Karpas-422 (cell line): ENCODE results near the gene CLIC5. TPM values are rescaled to one million over a fixed set of nuclear protein-coding genes. Genes with fewer than 3 reads are reported as not detected.

ENCODE experiments used
- DNase-seq: peaks from one replicate; pipeline ENCODE4 v3.0.0-alpha.2; 2015
- H2AFZ ChIP-seq: fragments of 200-600 bp; sonication (generic); 2 replicates; pipeline ENCODE4 v1.6.1; 2014; ENCODE audit warnings: antibody characterized with exemption, low read length, mixed read lengths
- H3K27ac ChIP-seq: fragments of 200-600 bp; sonication (generic); 2 replicates; pipeline ENCODE4 v1.5.1; 2014; ENCODE audit warnings: mild to moderate bottlenecking, low read length, moderate library complexity
- H3K27me3 ChIP-seq: fragments of 200-600 bp; sonication (generic); 2 replicates; pipeline ENCODE4 v1.6.1; 2014; ENCODE audit warnings: low read length, mixed read lengths
- H3K36me3 ChIP-seq: fragments of 200-600 bp; sonication (generic); 2 replicates; pipeline ENCODE4 v1.6.1; 2014; ENCODE audit warnings: low read length, mixed read lengths; ENCODE audit not compliant: insufficient read depth
- H3K4me1 ChIP-seq: fragments of 200-600 bp; sonication (generic); 2 replicates; pipeline ENCODE4 v1.6.1; 2014; ENCODE audit warnings: mild to moderate bottlenecking, low read length, mixed read lengths
- H3K4me2 ChIP-seq: fragments of 200-600 bp; sonication (generic); 2 replicates; pipeline ENCODE4 v1.6.1; 2014; ENCODE audit warnings: low read length, low read depth, mild to moderate bottlenecking; ENCODE audit not compliant: poor library complexity, severe bottlenecking
- H3K4me3 ChIP-seq: fragments of 200-600 bp; sonication (generic); 2 replicates; pipeline ENCODE4 v1.5.1; 2014; ENCODE audit warnings: mild to moderate bottlenecking, antibody characterized with exemption, low read length, mixed read lengths
- H3K79me2 ChIP-seq: fragments of 200-600 bp; sonication (generic); 2 replicates; pipeline ENCODE4 v1.6.1; 2014; ENCODE audit warnings: mild to moderate bottlenecking, low read length, mixed read lengths
- H3K9ac ChIP-seq: fragments of 200-600 bp; sonication (generic); 2 replicates; pipeline ENCODE4 v1.6.0; 2014; ENCODE audit warnings: low read length
- H3K9me2 ChIP-seq: fragments of 200-600 bp; sonication (generic), shearing (Covaris generic); replicated peaks from 2 replicates; pipeline ENCODE4 v1.6.0; 2014; ENCODE audit warnings: mild to moderate bottlenecking, low read length, moderate library complexity; ENCODE audit not compliant: insufficient read depth
- H3K9me3 ChIP-seq: fragments of 300-700, 200-600 bp; sonication (generic); 2 replicates; pipeline ENCODE4 v1.6.1; 2014; ENCODE audit warnings: low read length, mixed read lengths
- H4K20me1 ChIP-seq: fragments of 200-600 bp; sonication (generic); 2 replicates; pipeline ENCODE4 v1.6.1; 2014; ENCODE audit warnings: mild to moderate bottlenecking, antibody characterized with exemption, low read length, low read depth; ENCODE audit not compliant: insufficient read depth
- total RNA-seq: library from RNA; depleted of rRNA; stranded (reverse); fragments of >200 nt; shearing (Covaris generic); gene quantifications from 2 replicates; pipeline ENCODE4 v1.2.3, GENCODE V29; 2014; ENCODE audit warnings: low replicate concordance

The CLIC5 gene
- total RNA-seq, 1 experiment from 2014 or later = not detected

- no peak overlapping the region for H3K4me3 ChIP-seq
- DNase-seq = no peak
Observed at GRCh38 chr6:46000905-46001304, 14.8 kb downstream of the CLIC5 start.

GRCh38 chr6:45998524-45998923 lies 17.1 kb downstream of the CLIC5 start:
- Histone ChIP-seq H3K4me2 (no peak overlapping the region), H3K9ac (no peak overlapping the region), H3K27ac (no peak overlapping the region), H3K36me3 (no peaks in the 10 kb centered on the region), H3K9me2 (no peaks in the 10 kb centered on the region), H3K79me2 (no peaks in the 10 kb centered on the region), H3K4me1 (no peaks in the 10 kb centered on the region), H3K9me3 (no peaks in the 10 kb centered on the region), H4K20me1 (no peaks in the 10 kb centered on the region), H2AFZ (no peak overlapping the region), H3K27me3 (no peaks in the 10 kb centered on the region), H3K4me3 (no peak overlapping the region)
- no peak for DNase-seq

More at GRCh38 chr6:46000905-46001304, 14.8 kb downstream of the CLIC5 start:
- Histone ChIP-seq H2AFZ (no peak overlapping the region), H3K36me3 (no peaks in the 10 kb centered on the region), H3K27me3 (no peaks in the 10 kb centered on the region), H4K20me1 (no peaks in the 10 kb centered on the region), H3K4me1 (no peaks in the 10 kb centered on the region), H3K9ac (no peak overlapping the region), H3K4me2 (no peak overlapping the region), H3K9me2 (no peaks in the 10 kb centered on the region), H3K9me3 (no peaks in the 10 kb centered on the region), H3K27ac (no peak overlapping the region), H3K79me2 (no peaks in the 10 kb centered on the region)

- H3K27ac ChIP-seq = no peak overlapping the region
- H3K4me3 ChIP-seq = no peak overlapping the region
- H2AFZ ChIP-seq = no peak overlapping the region
- no peaks in the 10 kb centered on the region for H3K36me3 ChIP-seq
- no peaks in the 10 kb centered on the region for H3K4me1 ChIP-seq
- H3K9ac ChIP-seq = no peak overlapping the region
- H3K27me3 ChIP-seq = no peaks in the 10 kb centered on the region
- no peaks in the 10 kb centered on the region for H3K9me3 ChIP-seq
- no peaks in the 10 kb centered on the region for H3K9me2 ChIP-seq
- no peaks in the 10 kb centered on the region for H3K79me2 ChIP-seq
- H4K20me1 ChIP-seq = no peaks in the 10 kb centered on the region
- H3K4me2 ChIP-seq = no peak overlapping the region
- no peak for DNase-seq
Observed at GRCh38 chr6:45997875-45998506, 17.7 kb downstream of the CLIC5 start.

GRCh38 chr6:45991189-45991588 lies 24.5 kb downstream of the CLIC5 start:
- H4K20me1 ChIP-seq = no peaks in the 10 kb centered on the region; the same call in 1 of the 2 replicates
- H3K4me2 ChIP-seq = no peak overlapping the region
- H3K79me2 ChIP-seq = no peaks in the 10 kb centered on the region
- H3K9ac ChIP-seq = no peak overlapping the region
- no peaks in the 10 kb centered on the region for H3K9me3 ChIP-seq
- H2AFZ ChIP-seq = no peak overlapping the region
- peak; percentile 46 for DNase-seq
- H3K4me1 ChIP-seq = no peaks in the 10 kb centered on the region
- no peaks in the 10 kb centered on the region for H3K36me3 ChIP-seq
- no peaks in the 10 kb centered on the region for H3K27me3 ChIP-seq
- H3K9me2 ChIP-seq = no peaks in the 10 kb centered on the region
- H3K4me3 ChIP-seq = no peak overlapping the region
- no peak overlapping the region for H3K27ac ChIP-seq

GRCh38 chr6:45990162-45990561 lies 25.5 kb downstream of the CLIC5 start:
- DNase-seq = no peak
- H4K20me1 ChIP-seq = no peaks in the 10 kb centered on the region; the same call in 1 of the 2 replicates
- no peak overlapping the region for H3K4me3 ChIP-seq
- no peak overlapping the region for H3K4me2 ChIP-seq
- H2AFZ ChIP-seq = no peak overlapping the region
- no peak overlapping the region for H3K27ac ChIP-seq
- H3K27me3 ChIP-seq = no peaks in the 10 kb centered on the region
- no peak overlapping the region for H3K9ac ChIP-seq
- H3K36me3 ChIP-seq = no peaks in the 10 kb centered on the region
- no peaks in the 10 kb centered on the region for H3K79me2 ChIP-seq
- no peaks in the 10 kb centered on the region for H3K4me1 ChIP-seq
- no peaks in the 10 kb centered on the region for H3K9me2 ChIP-seq
- no peaks in the 10 kb centered on the region for H3K9me3 ChIP-seq

- H3K9me3 ChIP-seq = no peaks in the 10 kb centered on the region
- no peak for DNase-seq
- no peaks in the 10 kb centered on the region for H3K36me3 ChIP-seq
Observed at GRCh38 chr6:45988635-45989034, 27.0 kb downstream of the CLIC5 start.

GRCh38 chr6:45987856-45988255 lies 27.8 kb downstream of the CLIC5 start:
- no peaks in the 10 kb centered on the region for H3K9me3 ChIP-seq
- H3K27me3 ChIP-seq = no peaks in the 10 kb centered on the region
- H4K20me1 ChIP-seq = no peaks in the 10 kb centered on the region; the same call in 1 of the 2 replicates
- H3K9me2 ChIP-seq = no peaks in the 10 kb centered on the region
- no peak overlapping the region for H2AFZ ChIP-seq
- no peak for DNase-seq
- H3K4me3 ChIP-seq = no peak overlapping the region
- H3K79me2 ChIP-seq = no peaks in the 10 kb centered on the region
- H3K36me3 ChIP-seq = no peaks in the 10 kb centered on the region
- no peak overlapping the region for H3K27ac ChIP-seq
- H3K4me2 ChIP-seq = no peak overlapping the region
- no peaks in the 10 kb centered on the region for H3K4me1 ChIP-seq
- no peak overlapping the region for H3K9ac ChIP-seq

More at GRCh38 chr6:45988635-45989034, 27.0 kb downstream of the CLIC5 start:
- Histone ChIP-seq H3K9me2 (no peaks in the 10 kb centered on the region), H3K4me3 (no peak overlapping the region), H4K20me1 (no peaks in the 10 kb centered on the region; the same call in 1 of the 2 replicates), H3K27me3 (no peaks in the 10 kb centered on the region), H3K9ac (no peak overlapping the region), H2AFZ (no peak overlapping the region), H3K4me1 (no peaks in the 10 kb centered on the region), H3K27ac (no peak overlapping the region), H3K79me2 (no peaks in the 10 kb centered on the region), H3K4me2 (no peak overlapping the region)

GRCh38 chr6:45986746-45987274 lies 28.9 kb downstream of the CLIC5 start:
- H3K4me2 ChIP-seq = no peak overlapping the region
- H2AFZ ChIP-seq = no peak overlapping the region
- H3K9me3 ChIP-seq = no peaks in the 10 kb centered on the region
- no peak overlapping the region for H3K4me3 ChIP-seq
- no peaks in the 10 kb centered on the region for H3K79me2 ChIP-seq
- H3K4me1 ChIP-seq = no peaks in the 10 kb centered on the region
- H3K9ac ChIP-seq = no peak overlapping the region
- H4K20me1 ChIP-seq = no peaks in the 10 kb centered on the region; the same call in 1 of the 2 replicates
- no peaks in the 10 kb centered on the region for H3K36me3 ChIP-seq
- H3K27ac ChIP-seq = no peak overlapping the region
- no peaks in the 10 kb centered on the region for H3K9me2 ChIP-seq
- H3K27me3 ChIP-seq = no peaks in the 10 kb centered on the region
- DNase-seq = no peak
